Endothelial cell of umbilical vein (primary cell): ENCODE measurements around the gene KRTAP10-2. TPM values are rescaled to one million over a fixed set of nuclear protein-coding genes. Genes with fewer than 3 reads are reported as not detected.

Source experiments
- BruUV-seq: library from RNA; stranded (reverse); fragments of 400-500 nt; replicated peaks from 2 replicates; lab custom pipeline; 2021; lab: Mats Ljungman, UMichigan
- CTCF ChIA-PET: fragments of 300-600, 350-600 bp; sonication (Branson Sonifier 250); formaldehyde crosslinking; loops from one replicate; lab custom pipeline; 2021; ENCODE audit warnings: antibody characterized with exemption, inconsistent platforms; lab: Charles Lee
- POLR2A ChIA-PET: fragments of 300-600, 350-600 bp; sonication (Branson Sonifier 250); formaldehyde crosslinking; loops from one replicate; lab custom pipeline; 2021; ENCODE audit warnings: antibody characterized with exemption, inconsistent platforms; lab: Charles Lee
- DNase-seq: peaks from one replicate; pipeline ENCODE4 v3.0.0-alpha.2; 2011; ENCODE audit warnings: low read depth, low spot score
- FAIRE-seq: peaks from 2 replicates; lab custom pipeline; 2011; peaks lifted over from hg19 to GRCh38; lab: Jason Lieb, UNC
- H2AFZ ChIP-seq: 2 replicates; pipeline ENCODE4 v1.6.0; 2012; ENCODE audit warnings: low read depth, low read length, control low read depth, inconsistent platforms
- H3K27ac ChIP-seq: 2 replicates; pipeline ENCODE4 v1.5.1; 2011; ENCODE audit warnings: low read depth, mild to moderate bottlenecking, control low read depth, low read length, moderate library complexity; ENCODE audit not compliant: insufficient read depth
- H3K27me3 ChIP-seq, 2 experiments: 2 replicates each; pipeline versions ENCODE4 v1.6.0 to v1.6.1; 2011; ENCODE audit warnings: low read length in 2 of 2, mixed read lengths in 1 of 2; ENCODE audit not compliant: control insufficient read depth in 2 of 2, insufficient read depth in 2 of 2
- H3K36me3 ChIP-seq, 2 experiments: 2 replicates in 1 of 2; 3 replicates in 1 of 2; pipeline ENCODE4 v1.5.1; 2011; ENCODE audit warnings: low read length in 2 of 2, mild to moderate bottlenecking in 1 of 2, moderate library complexity in 1 of 2; ENCODE audit not compliant: control insufficient read depth in 2 of 2, insufficient read depth in 2 of 2; ENCODE audit errors: extremely low read depth in 1 of 2
- H3K4me1 ChIP-seq: 3 replicates; pipeline ENCODE4 v1.5.1; 2011; ENCODE audit warnings: mild to moderate bottlenecking, low read length; ENCODE audit not compliant: control insufficient read depth, insufficient read depth; ENCODE audit errors: extremely low read depth
- H3K4me2 ChIP-seq: 2 replicates; pipeline ENCODE4 v1.6.1; 2011; ENCODE audit warnings: low read length, control low read depth, mixed read lengths; ENCODE audit not compliant: insufficient read depth
- H3K4me3 ChIP-seq, 3 experiments: fragments of 200-600 bp in 1 of 3; sonication (generic), shearing (Covaris generic) in 1 of 3; replicated peaks in 1 of 3; 2 replicates each; pipeline ENCODE4 v1.5.1; 2011 to 2016; ENCODE audit warnings: control low read depth in 3 of 3, low read length in 3 of 3, mild to moderate bottlenecking in 2 of 3, inconsistent platforms in 1 of 3, low read depth in 1 of 3, moderate library complexity in 1 of 3; ENCODE audit not compliant: insufficient read depth in 1 of 3
- H3K79me2 ChIP-seq: 2 replicates; pipeline ENCODE4 v1.6.0; 2012; ENCODE audit warnings: low read length, inconsistent platforms; ENCODE audit not compliant: control insufficient read depth, insufficient read depth
- H3K9ac ChIP-seq: replicated peaks from 2 replicates; pipeline ENCODE3; 2011; ENCODE audit warnings: low read length, control low read depth; ENCODE audit not compliant: insufficient read depth; ENCODE audit errors: extremely low read depth
- H3K9me1 ChIP-seq: replicated peaks from 3 replicates; pipeline ENCODE4 v1.6.0; 2011; ENCODE audit warnings: mild to moderate bottlenecking, low read length; ENCODE audit not compliant: control insufficient read depth, insufficient read depth; ENCODE audit errors: extremely low read depth
- H3K9me3 ChIP-seq: replicated peaks from 2 replicates; pipeline ENCODE4 v1.5.1; 2012; ENCODE audit warnings: low read length, inconsistent platforms; ENCODE audit not compliant: control insufficient read depth, insufficient read depth
- H4K20me1 ChIP-seq: replicated peaks from 2 replicates; pipeline ENCODE3; 2011; ENCODE audit warnings: mild to moderate bottlenecking, low read length; ENCODE audit not compliant: control insufficient read depth, insufficient read depth; ENCODE audit errors: extremely low read depth
- CTCF ChIP-seq, 2 donors: IDR thresholded peaks; 1 replicate in 1 of 2; 2 replicates in 1 of 2; pipeline ENCODE4 v1.5.1; 2011; ENCODE audit warnings: low read length in 2 of 2, mild to moderate bottlenecking in 2 of 2, moderate library complexity in 2 of 2, control low read depth in 1 of 2, inconsistent platforms in 1 of 2, low read depth in 1 of 2; ENCODE audit not compliant: insufficient read depth in 1 of 2; ENCODE audit errors: extremely low read depth in 1 of 2
- EZH2 ChIP-seq: IDR thresholded peaks from 2 replicates; pipeline ENCODE4 v1.6.1; 2012; ENCODE audit warnings: borderline replicate concordance, low read depth, mild to moderate bottlenecking, moderate library complexity, low read length, inconsistent platforms; ENCODE audit not compliant: severe bottlenecking
- FOS ChIP-seq: IDR thresholded peaks from 2 replicates; pipeline ENCODE4 v1.6.1; 2011; ENCODE audit warnings: mild to moderate bottlenecking, low read length, moderate library complexity, borderline replicate concordance; ENCODE audit not compliant: insufficient read depth
- GATA2 ChIP-seq: IDR thresholded peaks from 2 replicates; pipeline ENCODE4 v1.7.0; 2011; ENCODE audit warnings: low read depth, mild to moderate bottlenecking, moderate library complexity, mixed read lengths, low read length; ENCODE audit not compliant: insufficient read length, insufficient read depth
- JUN ChIP-seq: IDR thresholded peaks from 2 replicates; pipeline ENCODE4 v1.6.1; 2011; ENCODE audit warnings: borderline replicate concordance, low read depth; ENCODE audit not compliant: insufficient read length, insufficient read depth
- MAX ChIP-seq: IDR thresholded peaks from 2 replicates; pipeline ENCODE4 v1.6.1; 2011; ENCODE audit not compliant: insufficient read depth, insufficient read length
- MYC ChIP-seq: IDR thresholded peaks from one replicate; pipeline ENCODE4 v1.6.1; 2011; ENCODE audit warnings: mild to moderate bottlenecking, low read depth, low read length
- POLR2A ChIP-seq: IDR thresholded peaks from 2 replicates; pipeline ENCODE4 v1.6.1; 2012; ENCODE audit warnings: low read depth, mild to moderate bottlenecking, control low read depth, low read length
- POLR2AphosphoS5 ChIP-seq: IDR thresholded peaks from 2 replicates; pipeline ENCODE4 v1.6.1; 2012; ENCODE audit warnings: low read depth, mild to moderate bottlenecking, control low read depth, low read length, moderate library complexity; ENCODE audit not compliant: insufficient read depth
- dilution Hi-C: fragments of 300-500 bp; cut with MboI; formaldehyde crosslinking; loops from one replicate; pipeline ENCODE4 v1.15.0; 2019; ENCODE audit warnings: low sequenced_read_pairs; ENCODE audit not compliant: extremely low pct_ligation_motif_present
- intact Hi-C: fragments of 100-400 bp; cut with micrococcal nuclease; formaldehyde crosslinking; loops from one replicate; pipeline ENCODE4 v1.10.0; 2022
- polyA plus RNA-seq, 4 experiments: library from polyadenylated mRNA; depleted of rRNA in 3 of 4; stranded (reverse) in 3 of 4; unstranded in 1 of 4; fragments of >200 nt; gene quantifications; 2 replicates each; pipeline versions ENCODE4 v1.2.1 to v1.2.3, GENCODE V29; 2011 to 2012; ENCODE audit warnings: missing spikeins in 1 of 4
- total RNA-seq: library from RNA; stranded (reverse); gene quantifications from 2 replicates; pipeline ENCODE4 v1.2.3, GENCODE V29; 2021

Gene KRTAP10-2
- total and polyA plus RNA-seq, 2 donors (not counting 3 experiments of a cell fraction or from before 2014, with no cell fraction given) = not detected

- Histone ChIP-seq H3K4me3 (no peak overlapping the region), H3K79me2 (no peaks in the 10 kb centered on the region), H3K9ac (no peak overlapping the region), H3K4me1 (no peaks in the 10 kb centered on the region), H3K4me2 (no peak overlapping the region), H2AFZ (no peak overlapping the region), H3K27ac (no peak overlapping the region), H3K36me3 (no peaks in the 10 kb centered on the region), H4K20me1 (no peaks in the 10 kb centered on the region), H3K27me3 (peaks cover 0 to 3% of the 10 kb centered on the region in 2 experiments), H3K9me1 (no peaks in the 10 kb centered on the region), H3K9me3 (no peaks in the 10 kb centered on the region)
- no TSS peak for BruUV-seq
- DNase-seq = no peak
- dilution Hi-C loops (no loop called here), intact Hi-C loops (no loop called here)
- ChIA-PET CTCF (interaction anchor here (0.9 kb wide), 1 partner anchor 225 kb away, joined by 3 read pairs; no protein-coding TSS in a partner anchor), POLR2A (no interaction called here)
- TF ChIP-seq MYC (no peak), JUN (no peak), POLR2AphosphoS5 (no peak), FOS (no peak), EZH2 (no peak), POLR2A (no peak)
- no peak for FAIRE-seq
Measured at GRCh38 chr21:44568261-44568660, 17.0 kb upstream of the KRTAP10-2 start.

- dilution Hi-C loops = no loop called here
- CTCF ChIA-PET = interaction anchor here (0.9 kb wide), 1 partner anchor 225 kb away, joined by 3 read pairs; no protein-coding TSS in a partner anchor
Measured at GRCh38 chr21:44567481-44568171, 16.3 kb upstream of the KRTAP10-2 start.

More at GRCh38 chr21:44567481-44568171, 16.3 kb upstream of the KRTAP10-2 start:
- Histone ChIP-seq H3K4me1 (no peaks in the 10 kb centered on the region), H4K20me1 (no peaks in the 10 kb centered on the region), H3K27me3 (peaks cover 0 to 3% of the 10 kb centered on the region in 2 experiments), H3K9ac (no peak overlapping the region), H3K9me3 (no peaks in the 10 kb centered on the region), H2AFZ (no peak overlapping the region), H3K79me2 (no peaks in the 10 kb centered on the region), H3K36me3 (no peaks in the 10 kb centered on the region), H3K27ac (no peak overlapping the region), H3K9me1 (no peaks in the 10 kb centered on the region), H3K4me3 (no peak overlapping the region), H3K4me2 (no peak overlapping the region)
- no TSS peak for BruUV-seq
- intact Hi-C loops = no loop called here
- POLR2A ChIA-PET = no interaction called here
- DNase-seq (no peak), FAIRE-seq (no peak)
- TF ChIP-seq FOS (no peak), POLR2AphosphoS5 (no peak), MAX (no peak), JUN (no peak), EZH2 (no peak), GATA2 (no peak), MYC (no peak), CTCF (IDR thresholded peaks at IDR 0.05; ENCODE audit: extremely low read depth in 1 of 2, insufficient read depth in 1 of 2, low read depth in 1 of 2, low read length in 2 of 2) (no peak), POLR2A (no peak)
